K562 (cell line): ENCODE results near the gene SPPL3.

Source experiments
- SUPT5H ChIP-seq: fragments of 450-650 bp; IDR thresholded peaks from 2 replicates; pipeline ENCODE4 v1.6.1; 2016
- TBL1XR1 ChIP-seq, 2 experiments: IDR thresholded peaks; 2 replicates each; pipeline ENCODE4 v1.6.1; 2012; ENCODE audit warnings: improper control_type of control experiment in 2 of 2, low read length in 2 of 2, mild to moderate bottlenecking in 1 of 2
- ZNF274 ChIP-seq: IDR thresholded peaks from 2 replicates; pipeline ENCODE4 v1.6.1; 2011; ENCODE audit warnings: low read depth, mild to moderate bottlenecking, low read length, moderate library complexity, borderline replicate concordance
- ZNF316 ChIP-seq: fragments of 450-650 bp; IDR thresholded peaks from 2 replicates; pipeline ENCODE4 v1.6.1; 2016
- TF ChIP-seq, protein P1 (sequence below): sonication (generic); formaldehyde crosslinking; IDR thresholded peaks from 2 replicates; pipeline ENCODE4 v1.8.1; 2023; ENCODE audit warnings: mild to moderate bottlenecking, missing genetic modification reagents
- TF ChIP-seq, protein P2 (sequence below): sonication (generic); formaldehyde crosslinking; IDR thresholded peaks from 2 replicates; pipeline ENCODE4 v1.4.0; 2020; ENCODE audit warnings: mild to moderate bottlenecking, missing genetic modification reagents
- TF ChIP-seq, protein P3 (sequence below), 3 experiments: IDR thresholded peaks in 2 of 3; conservative IDR thresholded peaks in 1 of 3; 2 replicates each; pipeline ENCODE4 v1.5.1; 2011 to 2012; ENCODE audit warnings: low read length in 3 of 3, mild to moderate bottlenecking in 3 of 3, control low read depth in 2 of 3, improper control_type of control experiment in 1 of 3, inconsistent platforms in 1 of 3, low read depth in 1 of 3, mixed read lengths in 1 of 3, moderate library complexity in 1 of 3; ENCODE audit not compliant: insufficient read depth in 2 of 3
- TF ChIP-seq, protein P4 (sequence below), 3 experiments: fragments of 200-800 bp in 1 of 3; sonication (Bioruptor generic) in 1 of 3; sonication (generic) in 1 of 3; formaldehyde crosslinking in 1 of 3; IDR thresholded peaks; 2 replicates each; pipeline versions ENCODE4 v1.6.1 to v1.8.0; 2016 to 2022; ENCODE audit warnings: mild to moderate bottlenecking in 2 of 3, missing compliant biosample characterization in 2 of 3, missing genetic modification characterization in 2 of 3, missing genetic modification reagents in 1 of 3

DNA sequence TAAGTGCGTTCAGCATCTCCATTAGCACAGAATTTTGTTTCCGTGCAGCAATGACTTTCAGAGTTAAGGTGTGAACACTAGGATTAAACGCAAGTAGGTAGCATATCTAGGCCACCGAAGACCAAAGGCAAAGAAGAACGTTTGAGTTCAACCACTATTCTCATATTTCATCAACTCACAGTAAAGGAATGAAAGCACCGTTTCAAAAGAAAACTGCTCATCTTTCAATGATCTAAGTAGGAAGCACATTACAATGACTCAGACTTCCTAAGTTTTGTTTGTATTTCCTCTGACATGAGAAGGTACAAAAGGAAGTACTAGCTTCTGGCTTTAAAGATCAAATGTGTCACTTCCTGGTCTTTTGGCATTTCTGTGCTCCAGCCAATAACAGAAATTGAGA lies 121.0 kb downstream of the SPPL3 start:
- TF ChIP-seq SUPT5H (no peak), TBL1XR1 (IDR thresholded peaks at IDR 0.05; ENCODE audit: low read length in 2 of 2) (no peak), ZNF316 (no peak), ZNF274 (no peak)
- TF ChIP-seq, protein P1, sequence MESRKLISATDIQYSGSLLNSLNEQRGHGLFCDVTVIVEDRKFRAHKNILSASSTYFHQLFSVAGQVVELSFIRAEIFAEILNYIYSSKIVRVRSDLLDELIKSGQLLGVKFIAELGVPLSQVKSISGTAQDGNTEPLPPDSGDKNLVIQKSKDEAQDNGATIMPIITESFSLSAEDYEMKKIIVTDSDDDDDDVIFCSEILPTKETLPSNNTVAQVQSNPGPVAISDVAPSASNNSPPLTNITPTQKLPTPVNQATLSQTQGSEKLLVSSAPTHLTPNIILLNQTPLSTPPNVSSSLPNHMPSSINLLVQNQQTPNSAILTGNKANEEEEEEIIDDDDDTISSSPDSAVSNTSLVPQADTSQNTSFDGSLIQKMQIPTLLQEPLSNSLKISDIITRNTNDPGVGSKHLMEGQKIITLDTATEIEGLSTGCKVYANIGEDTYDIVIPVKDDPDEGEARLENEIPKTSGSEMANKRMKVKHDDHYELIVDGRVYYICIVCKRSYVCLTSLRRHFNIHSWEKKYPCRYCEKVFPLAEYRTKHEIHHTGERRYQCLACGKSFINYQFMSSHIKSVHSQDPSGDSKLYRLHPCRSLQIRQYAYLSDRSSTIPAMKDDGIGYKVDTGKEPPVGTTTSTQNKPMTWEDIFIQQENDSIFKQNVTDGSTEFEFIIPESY (CRISPR knock-in tag): no peak
- TF ChIP-seq, protein P2, sequence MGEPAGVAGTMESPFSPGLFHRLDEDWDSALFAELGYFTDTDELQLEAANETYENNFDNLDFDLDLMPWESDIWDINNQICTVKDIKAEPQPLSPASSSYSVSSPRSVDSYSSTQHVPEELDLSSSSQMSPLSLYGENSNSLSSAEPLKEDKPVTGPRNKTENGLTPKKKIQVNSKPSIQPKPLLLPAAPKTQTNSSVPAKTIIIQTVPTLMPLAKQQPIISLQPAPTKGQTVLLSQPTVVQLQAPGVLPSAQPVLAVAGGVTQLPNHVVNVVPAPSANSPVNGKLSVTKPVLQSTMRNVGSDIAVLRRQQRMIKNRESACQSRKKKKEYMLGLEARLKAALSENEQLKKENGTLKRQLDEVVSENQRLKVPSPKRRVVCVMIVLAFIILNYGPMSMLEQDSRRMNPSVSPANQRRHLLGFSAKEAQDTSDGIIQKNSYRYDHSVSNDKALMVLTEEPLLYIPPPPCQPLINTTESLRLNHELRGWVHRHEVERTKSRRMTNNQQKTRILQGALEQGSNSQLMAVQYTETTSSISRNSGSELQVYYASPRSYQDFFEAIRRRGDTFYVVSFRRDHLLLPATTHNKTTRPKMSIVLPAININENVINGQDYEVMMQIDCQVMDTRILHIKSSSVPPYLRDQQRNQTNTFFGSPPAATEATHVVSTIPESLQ (CRISPR knock-in tag): no peak
- TF ChIP-seq, protein P3, sequence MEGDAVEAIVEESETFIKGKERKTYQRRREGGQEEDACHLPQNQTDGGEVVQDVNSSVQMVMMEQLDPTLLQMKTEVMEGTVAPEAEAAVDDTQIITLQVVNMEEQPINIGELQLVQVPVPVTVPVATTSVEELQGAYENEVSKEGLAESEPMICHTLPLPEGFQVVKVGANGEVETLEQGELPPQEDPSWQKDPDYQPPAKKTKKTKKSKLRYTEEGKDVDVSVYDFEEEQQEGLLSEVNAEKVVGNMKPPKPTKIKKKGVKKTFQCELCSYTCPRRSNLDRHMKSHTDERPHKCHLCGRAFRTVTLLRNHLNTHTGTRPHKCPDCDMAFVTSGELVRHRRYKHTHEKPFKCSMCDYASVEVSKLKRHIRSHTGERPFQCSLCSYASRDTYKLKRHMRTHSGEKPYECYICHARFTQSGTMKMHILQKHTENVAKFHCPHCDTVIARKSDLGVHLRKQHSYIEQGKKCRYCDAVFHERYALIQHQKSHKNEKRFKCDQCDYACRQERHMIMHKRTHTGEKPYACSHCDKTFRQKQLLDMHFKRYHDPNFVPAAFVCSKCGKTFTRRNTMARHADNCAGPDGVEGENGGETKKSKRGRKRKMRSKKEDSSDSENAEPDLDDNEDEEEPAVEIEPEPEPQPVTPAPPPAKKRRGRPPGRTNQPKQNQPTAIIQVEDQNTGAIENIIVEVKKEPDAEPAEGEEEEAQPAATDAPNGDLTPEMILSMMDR (IDR thresholded peaks at IDR 0.05 in 2 of 3, conservative IDR thresholded peaks at IDR 0.05 in 1 of 3; ENCODE audit: insufficient read depth in 2 of 3, low read depth in 1 of 3, low read length in 3 of 3): no peak
- TF ChIP-seq, protein P4, sequence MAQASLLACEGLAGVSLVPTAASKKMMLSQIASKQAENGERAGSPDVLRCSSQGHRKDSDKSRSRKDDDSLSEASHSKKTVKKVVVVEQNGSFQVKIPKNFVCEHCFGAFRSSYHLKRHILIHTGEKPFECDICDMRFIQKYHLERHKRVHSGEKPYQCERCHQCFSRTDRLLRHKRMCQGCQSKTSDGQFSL (CRISPR knock-in tag; IDR thresholded peaks at IDR 0.05): no peak
- TF ChIP-seq, protein P4 (tag; IDR thresholded peaks at IDR 0.05): no peak
